ENCODE data around the gene TMCC1. TPM values are rescaled to one million over a fixed set of nuclear protein-coding genes. Genes with fewer than 3 reads are reported as not detected.
A peak's percentile ranks its signal among the peaks of the same experiment; 100 is the strongest.
"Not testable (repeated sequence)": the region's sequence is repeated elsewhere in the genome, so short reads cannot be mapped to it uniquely, and the experiment has no call there.

TMCC1 gene
- polyA plus RNA-seq, 2 of the 4 experiments (the other 2 are of a cell fraction) = 30.3 to 75.7 TPM

DNA sequence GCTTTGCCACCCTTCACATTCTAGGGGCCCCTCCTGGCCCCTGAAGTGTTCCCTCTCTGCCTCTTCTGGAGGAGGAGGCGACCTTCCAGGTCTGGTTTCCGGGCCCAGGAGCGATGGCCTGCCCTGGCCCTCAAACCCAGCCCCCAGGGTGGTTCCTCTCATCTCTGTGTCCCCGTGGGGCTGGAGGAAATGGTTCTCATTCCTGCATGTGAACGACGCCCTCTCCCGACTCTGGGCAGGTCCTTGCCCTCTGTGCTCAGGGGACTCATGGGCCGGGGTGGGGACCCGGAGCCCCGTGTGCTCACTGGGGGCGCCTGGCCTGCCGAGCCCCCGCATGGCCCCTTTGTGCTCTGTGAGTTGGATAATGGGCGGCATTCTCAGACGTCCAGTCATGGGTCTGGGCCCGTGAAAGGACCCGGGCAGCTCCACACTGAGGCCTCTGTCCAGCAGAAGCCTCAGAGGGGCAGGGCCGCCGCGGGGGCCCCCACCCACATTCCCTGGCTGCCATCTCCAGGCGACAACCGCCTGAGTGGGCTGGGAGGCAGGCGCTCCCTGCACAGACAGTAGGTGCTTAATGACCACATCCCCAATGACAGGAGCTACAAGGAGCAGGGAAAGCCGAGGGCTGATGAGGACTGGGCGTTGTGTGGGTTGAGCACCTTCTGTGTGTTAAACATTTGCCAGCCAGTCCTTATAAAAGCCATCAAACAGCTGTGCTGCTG, 281.5 kb downstream of the TMCC1 start (continued):
- TF ChIP-seq BCL3 (IDR thresholded peaks at IDR 0.05) (no peak), FOXS1 (CRISPR knock-in tag; IDR thresholded peaks at IDR 0.05) (no peak), HOXB5 (CRISPR knock-in tag; IDR thresholded peaks at IDR 0.05) (0 out of 2 replicates have a peak, but pooled peaks have one; percentile 43), SREBF2 (IDR thresholded peaks at IDR 0.05) (no peak), NFE2L2 (conservative IDR thresholded peaks at IDR 0.05; ENCODE audit: low read length) (no peak), MYC (IDR thresholded peaks at IDR 0.05; ENCODE audit: borderline replicate concordance, low read length) (no peak), TP53 (CRISPR knock-in tag; IDR thresholded peaks at IDR 0.05) (no peak), RAD21 (conservative IDR thresholded peaks at IDR 0.05 in 1 of 2, IDR thresholded peaks at IDR 0.05 in 1 of 2) (peak in 1 of 2 experiments; percentile 20; a peak in 2 of 5 replicates), HOXB13 (CRISPR knock-in tag; IDR thresholded peaks at IDR 0.05; ENCODE audit: low read depth) (no peak), SMC3 (IDR thresholded peaks at IDR 0.05) (no peak), RARB (CRISPR knock-in tag; IDR thresholded peaks at IDR 0.05) (no peak), NR3C1 (IDR thresholded peaks at IDR 0.05) (no peak), CHD4 (IDR thresholded peaks at IDR 0.05; ENCODE audit: borderline replicate concordance) (no peak), EP300 (IDR thresholded peaks at IDR 0.05) (no peak), ELK1 (IDR thresholded peaks at IDR 0.05; ENCODE audit: low read depth, low read length) (no peak)
- TF ChIP-seq, protein P1, sequence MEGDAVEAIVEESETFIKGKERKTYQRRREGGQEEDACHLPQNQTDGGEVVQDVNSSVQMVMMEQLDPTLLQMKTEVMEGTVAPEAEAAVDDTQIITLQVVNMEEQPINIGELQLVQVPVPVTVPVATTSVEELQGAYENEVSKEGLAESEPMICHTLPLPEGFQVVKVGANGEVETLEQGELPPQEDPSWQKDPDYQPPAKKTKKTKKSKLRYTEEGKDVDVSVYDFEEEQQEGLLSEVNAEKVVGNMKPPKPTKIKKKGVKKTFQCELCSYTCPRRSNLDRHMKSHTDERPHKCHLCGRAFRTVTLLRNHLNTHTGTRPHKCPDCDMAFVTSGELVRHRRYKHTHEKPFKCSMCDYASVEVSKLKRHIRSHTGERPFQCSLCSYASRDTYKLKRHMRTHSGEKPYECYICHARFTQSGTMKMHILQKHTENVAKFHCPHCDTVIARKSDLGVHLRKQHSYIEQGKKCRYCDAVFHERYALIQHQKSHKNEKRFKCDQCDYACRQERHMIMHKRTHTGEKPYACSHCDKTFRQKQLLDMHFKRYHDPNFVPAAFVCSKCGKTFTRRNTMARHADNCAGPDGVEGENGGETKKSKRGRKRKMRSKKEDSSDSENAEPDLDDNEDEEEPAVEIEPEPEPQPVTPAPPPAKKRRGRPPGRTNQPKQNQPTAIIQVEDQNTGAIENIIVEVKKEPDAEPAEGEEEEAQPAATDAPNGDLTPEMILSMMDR (IDR thresholded peaks at IDR 0.05) = no peak
- TF ChIP-seq, protein P2, sequence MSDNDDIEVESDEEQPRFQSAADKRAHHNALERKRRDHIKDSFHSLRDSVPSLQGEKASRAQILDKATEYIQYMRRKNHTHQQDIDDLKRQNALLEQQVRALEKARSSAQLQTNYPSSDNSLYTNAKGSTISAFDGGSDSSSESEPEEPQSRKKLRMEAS (IDR thresholded peaks at IDR 0.05) = peak; percentile 35; the same call in 1 of the 2 replicates

DNA sequence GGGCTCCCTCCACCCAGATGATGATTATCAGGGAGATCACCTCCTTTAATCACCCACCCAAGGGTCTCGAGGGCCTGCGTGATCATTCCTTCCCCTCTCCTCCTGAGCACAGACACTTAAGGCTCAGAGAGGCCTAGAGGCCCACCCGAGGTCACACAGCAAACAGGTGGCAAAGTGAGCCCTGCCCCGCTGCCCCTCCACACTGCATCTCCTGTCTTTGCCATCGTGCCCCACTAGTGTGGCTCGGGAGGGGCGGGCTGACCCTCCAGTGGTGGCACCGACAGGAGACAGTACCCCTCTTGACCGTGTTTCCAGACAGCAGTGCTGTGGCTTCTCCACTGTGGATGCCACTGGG, 282.1 kb downstream of the TMCC1 start:
- no peak for ATAC-seq
- ChIA-PET CTCF (no interaction called here), POLR2A (interaction anchor here (0.6 kb wide), 1 partner anchor 14 kb away, joined by 6 read pairs; no protein-coding TSS in a partner anchor)
- Histone ChIP-seq H3K27ac (peak overlapping the region; percentile 86 to 90), H3K9me3 (no peaks in the 10 kb centered on the region), H3K4me3 (no peak overlapping the region), H3K4me1 (peaks cover 76% of the 10 kb centered on the region), H3K4me2 (peak overlapping the region; percentile 62)
- DNase-seq (ENCODE audit: low read depth in 1 of 2, low spot score in 1 of 2) = no peak
- WGBS (ENCODE audit: missing lambda C conversion rate) = 93% methylated on average over 5 of the region's 9 CpGs
- TF ChIP-seq ZSCAN20 (CRISPR knock-in tag; IDR thresholded peaks at IDR 0.05) (no peak), ZFP36 (IDR thresholded peaks at IDR 0.05; ENCODE audit: borderline replicate concordance, partially characterized antibody) (peak; percentile 54), JUNB (IDR thresholded peaks at IDR 0.05) (no peak), PBX3 (IDR thresholded peaks at IDR 0.05) (no peak)
- FAIRE-seq = no peak

DNA sequence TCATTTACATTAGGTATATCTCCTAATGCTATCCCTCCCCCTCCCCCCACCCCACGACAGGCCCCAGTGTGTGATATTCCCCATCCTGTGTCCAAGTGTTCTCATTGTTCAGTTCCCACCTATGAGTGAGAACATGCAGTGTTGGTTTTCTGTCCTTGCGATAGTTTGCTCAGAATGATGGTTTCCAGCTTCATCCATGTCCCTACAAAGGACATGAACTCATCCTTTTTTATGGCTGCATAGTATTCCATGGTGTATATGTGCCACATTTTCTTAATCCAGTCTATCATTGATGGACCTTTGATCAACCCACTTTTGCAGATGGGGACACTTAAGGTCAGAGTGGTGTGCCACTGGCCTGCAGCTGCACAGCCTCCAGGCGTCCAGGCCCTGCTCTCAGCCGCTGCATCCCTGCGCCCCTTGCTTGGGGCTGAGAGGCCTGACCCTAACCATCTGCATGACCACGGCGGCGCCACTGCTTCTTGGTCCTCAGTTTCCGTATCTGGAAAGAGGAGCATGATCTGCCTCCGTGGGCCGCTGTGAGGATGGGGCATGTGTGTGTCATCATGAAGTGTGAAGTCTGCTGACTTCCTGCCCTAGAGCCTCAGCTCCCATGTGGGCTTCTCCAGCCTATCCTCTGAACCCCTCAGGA, 282.6 kb downstream of the TMCC1 start:
- H3K9me3 ChIP-seq; ATAC-seq; FAIRE-seq; POLR2A ChIA-PET; H3K4me2 ChIP-seq; DNase-seq (ENCODE audit: low read depth in 1 of 2, low spot score in 1 of 2); H3K4me3 ChIP-seq: not testable (repeated sequence)
- H3K4me1 ChIP-seq = peaks cover 71% of the 10 kb centered on the region
- CTCF ChIA-PET = interaction anchor here (0.6 kb wide), 1 partner anchor 1124 kb away, joined by 3 read pairs; no protein-coding TSS in a partner anchor
- peak overlapping the region; percentile 86 to 90 for H3K27ac ChIP-seq
- 91% methylated on average over 7 of the region's 11 CpGs for WGBS (ENCODE audit: missing lambda C conversion rate)

Data from A549 (cell line).